H1 (cell line): ENCODE results near the gene HPN. TPM values are rescaled to one million over a fixed set of nuclear protein-coding genes. Genes with fewer than 3 reads are reported as not detected.

Source experiments
- BCL11A ChIP-seq, 2 experiments: IDR thresholded peaks; one replicate each; pipeline ENCODE4 v1.6.1; 2011; ENCODE audit warnings: low read depth in 2 of 2, low read length in 2 of 2, mild to moderate bottlenecking in 2 of 2
- BRCA1 ChIP-seq: IDR thresholded peaks from 2 replicates; pipeline ENCODE4 v1.6.1; 2012; ENCODE audit warnings: low read depth, low read length, improper control_type of control experiment
- CEBPB ChIP-seq: IDR thresholded peaks from 2 replicates; pipeline ENCODE4 v1.6.1; 2012; ENCODE audit warnings: low read depth, low read length
- EZH2 ChIP-seq: fragments of 200-600 bp; sonication (generic); IDR thresholded peaks from 2 replicates; pipeline ENCODE4 v1.7.1; 2012; ENCODE audit warnings: low read depth, mild to moderate bottlenecking, moderate library complexity, low read length, inconsistent platforms; ENCODE audit not compliant: severe bottlenecking
- FOSL1 ChIP-seq: IDR thresholded peaks from 2 replicates; pipeline ENCODE4 v1.6.1; 2011; ENCODE audit warnings: mild to moderate bottlenecking, low read depth, low read length, moderate library complexity; ENCODE audit not compliant: insufficient read depth
- GABPA ChIP-seq: IDR thresholded peaks from 2 replicates; pipeline ENCODE4 v1.6.1; 2011; ENCODE audit warnings: mild to moderate bottlenecking, low read length, moderate library complexity, borderline replicate concordance; ENCODE audit not compliant: insufficient read depth
- HDAC2 ChIP-seq, 2 experiments: fragments of 300-600 bp in 1 of 2; sonication (generic) in 1 of 2; IDR thresholded peaks; 2 replicates each; pipeline ENCODE4 v1.6.1; 2011 to 2012; ENCODE audit warnings: low read depth in 2 of 2, low read length in 2 of 2, mild to moderate bottlenecking in 2 of 2, moderate library complexity in 2 of 2, borderline replicate concordance in 1 of 2, inconsistent platforms in 1 of 2
- JUN ChIP-seq: IDR thresholded peaks from 2 replicates; pipeline ENCODE4 v1.6.1; 2011; ENCODE audit warnings: low read depth, mild to moderate bottlenecking, improper control_type of control experiment, low read length
- JUND ChIP-seq: IDR thresholded peaks from 2 replicates; pipeline ENCODE4 v1.6.1; 2011; ENCODE audit warnings: mild to moderate bottlenecking, improper control_type of control experiment, low read length
- NRF1 ChIP-seq: IDR thresholded peaks from 2 replicates; pipeline ENCODE4 v1.6.1; 2011; ENCODE audit warnings: mild to moderate bottlenecking, low read depth, low read length, improper control_type of control experiment
- PHF8 ChIP-seq: fragments of 200-600 bp; sonication (generic); conservative IDR thresholded peaks from 2 replicates; pipeline ENCODE4 v1.7.1; 2012; ENCODE audit warnings: low read depth, mild to moderate bottlenecking, inconsistent platforms, low read length, moderate library complexity
- POLR2AphosphoS5 ChIP-seq: IDR thresholded peaks from 2 replicates; pipeline ENCODE4 v1.6.1; 2011; ENCODE audit warnings: low read depth, low read length
- RBBP5 ChIP-seq: IDR thresholded peaks from 2 replicates; pipeline ENCODE4 v1.7.1; 2012; ENCODE audit warnings: low read depth, mild to moderate bottlenecking, inconsistent platforms, low read length, moderate library complexity, borderline replicate concordance
- RFX5 ChIP-seq: IDR thresholded peaks from 2 replicates; pipeline ENCODE4 v1.6.1; 2011; ENCODE audit warnings: low read depth, low read length, improper control_type of control experiment, borderline replicate concordance
- RNF2 ChIP-seq: fragments of 200-900, 300-1000 bp; sonication (generic); IDR thresholded peaks from 2 replicates; pipeline ENCODE4 v1.7.1; 2016; ENCODE audit warnings: borderline replicate concordance, low read depth, mild to moderate bottlenecking, antibody characterized with exemption, low read length; ENCODE audit not compliant: poor library complexity, severe bottlenecking; ENCODE audit errors: missing control alignments
- RXRA ChIP-seq: IDR thresholded peaks from 2 replicates; pipeline ENCODE4 v1.6.1; 2011; ENCODE audit warnings: low read depth, mild to moderate bottlenecking, low read length, moderate library complexity; ENCODE audit not compliant: insufficient read depth
- SIX5 ChIP-seq: IDR thresholded peaks from 2 replicates; pipeline ENCODE4 v1.6.1; 2011; ENCODE audit warnings: mild to moderate bottlenecking, low read depth, low read length
- SP1 ChIP-seq: IDR thresholded peaks from 2 replicates; pipeline ENCODE4 v1.6.1; 2011; ENCODE audit warnings: low read depth, low read length
- SP4 ChIP-seq: IDR thresholded peaks from 2 replicates; pipeline ENCODE4 v1.6.1; 2012; ENCODE audit warnings: low read length, inconsistent platforms
- TAF1 ChIP-seq: IDR thresholded peaks from 2 replicates; pipeline ENCODE4 v1.6.1; 2011; ENCODE audit warnings: mild to moderate bottlenecking, low read depth, low read length
- TAF7 ChIP-seq: optimal IDR thresholded peaks from 2 replicates; pipeline ENCODE3; 2011; ENCODE audit warnings: low read depth, mild to moderate bottlenecking, inconsistent platforms, low read length, moderate library complexity, borderline replicate concordance
- TCF12 ChIP-seq: IDR thresholded peaks from 2 replicates; pipeline ENCODE4 v1.6.1; 2011; ENCODE audit warnings: low read depth, mild to moderate bottlenecking, low read length
- TEAD4 ChIP-seq: IDR thresholded peaks from 2 replicates; pipeline ENCODE4 v1.6.1; 2012; ENCODE audit warnings: low read depth, low read length, inconsistent platforms, mixed read lengths
- YY1 ChIP-seq: IDR thresholded peaks from 2 replicates; pipeline ENCODE4 v1.6.1; 2011; ENCODE audit warnings: low read depth, mild to moderate bottlenecking, low read length
- polyA plus RNA-seq, 7 experiments: library from polyadenylated mRNA; depleted of rRNA in 3 of 7; stranded (reverse) in 5 of 7; unstranded in 2 of 7; fragments of >200 nt in 5 of 7; fragments of 200-250 nt in 2 of 7; gene quantifications; 1 replicate in 5 of 7; 2 replicates in 1 of 7; 4 replicates in 1 of 7; pipeline versions ENCODE4 v1.2.1 to v1.2.3, GENCODE V29; 2011 to 2013; ENCODE audit warnings: missing spikeins in 2 of 7, mixed read lengths in 2 of 7
- total RNA-seq: library from RNA; stranded (reverse); fragmentation: NEBNext Ultra II Directional; extraction: Animal tissue kit (Norgen Biotek cat#: 25700); gene quantifications from 2 replicates; pipeline ENCODE4 v1.2.1, GENCODE V29; 2021
- TF ChIP-seq, protein P1 (sequence below): IDR thresholded peaks from 2 replicates; pipeline ENCODE4 v1.6.1; 2011; ENCODE audit warnings: low read depth, mild to moderate bottlenecking, low read length; ENCODE audit not compliant: insufficient read depth

HPN gene
- total and polyA plus RNA-seq, 2 of the 8 experiments (the other 6 are each of a cell fraction or from before 2014, with no cell fraction given) = 14.7 to 33.7 TPM

DNA sequence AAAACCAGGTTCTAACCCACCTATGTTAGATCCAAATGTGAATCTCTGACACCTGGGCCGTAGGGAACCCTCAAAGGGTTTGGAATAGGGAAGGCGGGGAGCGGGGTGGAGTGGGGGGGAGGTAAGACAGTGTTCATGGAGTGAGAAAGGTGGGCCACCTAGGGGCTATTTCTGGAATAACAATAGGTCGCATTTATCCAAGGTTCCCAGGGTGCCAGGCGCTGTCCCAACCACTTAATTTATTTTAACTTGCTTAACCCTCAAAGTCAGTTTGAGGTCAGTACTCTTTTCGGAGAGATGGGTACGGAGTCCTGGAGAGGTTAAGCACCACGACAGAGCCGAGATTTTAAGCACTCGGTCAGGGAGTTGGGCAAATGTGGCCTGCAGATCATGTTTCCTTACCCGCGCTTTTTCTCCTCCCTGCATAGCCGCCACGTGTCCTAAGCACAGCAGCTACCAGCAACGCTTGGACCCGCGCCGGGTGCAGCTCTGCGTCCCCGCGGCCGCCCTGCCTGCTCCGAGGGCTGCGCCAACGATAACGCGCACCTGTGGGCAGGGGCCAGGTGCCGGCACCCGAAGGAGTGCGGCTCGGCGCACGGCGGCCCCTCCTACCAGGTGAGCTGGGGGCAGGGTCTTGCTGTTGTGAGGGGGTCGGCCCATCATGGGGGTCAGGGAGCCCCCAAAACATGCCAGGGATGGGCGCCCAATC is 49.1 kb downstream of the HPN start (continued):
- TF ChIP-seq GABPA (0 out of 2 replicates have a peak, but pooled peaks have one; percentile 36), TAF1 (0 out of 2 replicates have a peak, but pooled peaks have one; percentile 38), SIX5 (no peak), YY1 (0 out of 2 replicates have a peak, but pooled peaks have one; percentile 20), BRCA1 (no peak), TAF7 (no peak), RXRA (no peak), SP1 (no peak), CEBPB (no peak), NRF1 (no peak), TCF12 (no peak), HDAC2 (IDR thresholded peaks at IDR 0.05; ENCODE audit: borderline replicate concordance in 1 of 2, low read depth in 2 of 2, low read length in 2 of 2) (no peak), EZH2 (peak; percentile 24), FOSL1 (no peak), BCL11A (IDR thresholded peaks at IDR 0.05; ENCODE audit: low read depth in 2 of 2, low read length in 2 of 2) (no peak), SP4 (no peak), JUND (no peak), RNF2 (peak; percentile 57), RBBP5 (no peak), TEAD4 (no peak), JUN (no peak), POLR2AphosphoS5 (no peak; the same call in 1 of the 2 replicates), PHF8 (no peak), RFX5 (no peak)
- TF ChIP-seq, protein P1, sequence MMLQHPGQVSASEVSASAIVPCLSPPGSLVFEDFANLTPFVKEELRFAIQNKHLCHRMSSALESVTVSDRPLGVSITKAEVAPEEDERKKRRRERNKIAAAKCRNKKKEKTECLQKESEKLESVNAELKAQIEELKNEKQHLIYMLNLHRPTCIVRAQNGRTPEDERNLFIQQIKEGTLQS = no peak
